KMS-11 (cell line): ENCODE data around the gene ADGRF1.

Experiments used
- H2AFZ ChIP-seq: fragments of 200-600 bp; sonication (generic); 2 replicates; pipeline ENCODE4 v1.6.1; 2016; ENCODE audit warnings: antibody characterized with exemption, mixed run types, low read depth
- H3K27ac ChIP-seq: fragments of 200-600 bp; sonication (generic); 2 replicates; pipeline ENCODE4 v1.6.1; 2016; ENCODE audit warnings: mild to moderate bottlenecking, mixed run types
- H3K27me3 ChIP-seq: fragments of 200-600 bp; sonication (generic); 2 replicates; pipeline ENCODE4 v1.6.1; 2017; ENCODE audit warnings: mild to moderate bottlenecking, low read depth, mixed run types, moderate library complexity; ENCODE audit not compliant: insufficient read depth
- H3K36me3 ChIP-seq: fragments of 200-600 bp; sonication (generic); 2 replicates; pipeline ENCODE4 v1.6.1; 2017; ENCODE audit warnings: mild to moderate bottlenecking, mixed run types; ENCODE audit not compliant: insufficient read depth
- H3K4me1 ChIP-seq: fragments of 200-600 bp; sonication (generic); 2 replicates; pipeline ENCODE4 v1.6.1; 2016; ENCODE audit warnings: mild to moderate bottlenecking, low read depth, mixed run types; ENCODE audit not compliant: poor library complexity, severe bottlenecking
- H3K4me2 ChIP-seq: fragments of 200-600 bp; sonication (generic); 2 replicates; pipeline ENCODE4 v1.7.0; 2016; ENCODE audit warnings: mild to moderate bottlenecking, mixed run types
- H3K4me3 ChIP-seq: fragments of 200-600 bp; sonication (generic); IDR thresholded peaks from 2 replicates; pipeline ENCODE4 v1.6.1; 2017; ENCODE audit warnings: low read depth, low read length, mixed read lengths; ENCODE audit not compliant: insufficient read depth
- H3K79me2 ChIP-seq: fragments of 200-600 bp; sonication (generic); 2 replicates; pipeline ENCODE4 v1.6.1; 2016; ENCODE audit warnings: low read depth, mixed run types; ENCODE audit not compliant: insufficient read depth
- H3K9ac ChIP-seq: fragments of 200-600 bp; sonication (generic); 2 replicates; pipeline ENCODE4 v1.6.1; 2016; ENCODE audit warnings: mild to moderate bottlenecking, mixed run types
- H4K20me1 ChIP-seq: fragments of 200-600 bp; sonication (generic); 2 replicates; pipeline ENCODE4 v1.6.1; 2016; ENCODE audit warnings: mild to moderate bottlenecking, mixed run types; ENCODE audit not compliant: insufficient read depth
- TF ChIP-seq, protein P1 (sequence below): fragments of 200-600 bp; sonication (generic); conservative IDR thresholded peaks from 2 replicates; pipeline ENCODE4 v1.6.1; 2017; ENCODE audit warnings: low read depth, mild to moderate bottlenecking, antibody characterized with exemption, low read length, moderate library complexity, mixed read lengths

ADGRF1 gene

DNA sequence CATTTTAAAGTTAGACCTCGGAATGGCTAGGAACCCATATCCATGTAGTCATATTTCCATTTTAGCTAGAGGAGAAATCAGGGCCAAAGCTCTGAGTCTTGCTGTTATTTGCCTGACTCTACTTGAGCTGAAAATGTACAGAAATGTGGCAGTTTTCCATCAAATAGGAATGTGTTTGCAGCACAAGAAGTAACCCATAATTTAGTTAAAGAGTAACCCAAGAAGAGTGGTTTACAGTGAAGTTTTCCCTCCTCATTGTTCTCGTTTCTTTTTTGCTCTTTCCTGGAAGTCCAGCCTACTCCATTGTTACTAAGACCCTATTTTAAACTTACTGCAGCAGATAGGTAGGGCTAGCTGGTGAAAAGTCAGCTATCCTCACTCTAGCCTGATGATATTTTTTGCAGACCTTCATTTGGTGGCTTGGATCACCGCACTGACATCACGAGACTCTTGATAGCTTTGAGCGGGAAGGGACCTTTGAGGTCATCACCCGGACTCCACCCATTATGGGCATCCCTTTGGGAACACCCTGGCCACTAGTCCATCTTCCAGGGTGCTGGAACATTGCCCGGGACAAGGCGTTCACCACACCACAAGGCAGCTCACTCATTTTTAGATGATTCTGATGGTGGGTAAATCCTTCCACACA, 92.4 kb downstream of the ADGRF1 start:
- Histone ChIP-seq H3K36me3 (no peaks in the 10 kb centered on the region), H3K27me3 (no peaks in the 10 kb centered on the region), H3K79me2 (no peaks in the 10 kb centered on the region), H3K4me2 (no peak overlapping the region), H2AFZ (no peak overlapping the region), H3K4me3 (no peak overlapping the region), H3K4me1 (no peaks in the 10 kb centered on the region), H3K27ac (no peak overlapping the region), H4K20me1 (no peaks in the 10 kb centered on the region), H3K9ac (no peak overlapping the region)
- TF ChIP-seq, protein P1, sequence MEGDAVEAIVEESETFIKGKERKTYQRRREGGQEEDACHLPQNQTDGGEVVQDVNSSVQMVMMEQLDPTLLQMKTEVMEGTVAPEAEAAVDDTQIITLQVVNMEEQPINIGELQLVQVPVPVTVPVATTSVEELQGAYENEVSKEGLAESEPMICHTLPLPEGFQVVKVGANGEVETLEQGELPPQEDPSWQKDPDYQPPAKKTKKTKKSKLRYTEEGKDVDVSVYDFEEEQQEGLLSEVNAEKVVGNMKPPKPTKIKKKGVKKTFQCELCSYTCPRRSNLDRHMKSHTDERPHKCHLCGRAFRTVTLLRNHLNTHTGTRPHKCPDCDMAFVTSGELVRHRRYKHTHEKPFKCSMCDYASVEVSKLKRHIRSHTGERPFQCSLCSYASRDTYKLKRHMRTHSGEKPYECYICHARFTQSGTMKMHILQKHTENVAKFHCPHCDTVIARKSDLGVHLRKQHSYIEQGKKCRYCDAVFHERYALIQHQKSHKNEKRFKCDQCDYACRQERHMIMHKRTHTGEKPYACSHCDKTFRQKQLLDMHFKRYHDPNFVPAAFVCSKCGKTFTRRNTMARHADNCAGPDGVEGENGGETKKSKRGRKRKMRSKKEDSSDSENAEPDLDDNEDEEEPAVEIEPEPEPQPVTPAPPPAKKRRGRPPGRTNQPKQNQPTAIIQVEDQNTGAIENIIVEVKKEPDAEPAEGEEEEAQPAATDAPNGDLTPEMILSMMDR = no peak

DNA sequence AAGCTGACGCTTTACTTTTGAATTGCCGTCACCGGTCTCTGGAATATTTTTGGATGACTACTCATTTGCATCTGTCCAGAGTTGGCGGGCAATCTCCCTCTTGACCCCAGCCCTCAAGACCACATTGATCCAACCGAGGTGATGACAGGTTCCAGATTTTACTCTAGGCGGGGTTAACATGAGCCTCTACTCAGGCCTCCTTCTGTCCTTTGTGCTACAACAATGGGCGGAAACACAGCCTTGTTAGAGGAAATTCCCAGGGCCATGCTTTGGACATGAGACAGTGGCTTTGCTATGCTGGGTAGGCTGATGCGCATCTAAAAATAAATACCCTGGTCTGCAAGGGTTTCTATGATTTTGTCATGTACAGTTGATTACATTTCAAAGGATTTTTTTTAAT, 93.4 kb downstream of the ADGRF1 start:
- H3K36me3 ChIP-seq = no peaks in the 10 kb centered on the region
- no peaks in the 10 kb centered on the region for H4K20me1 ChIP-seq
- H3K4me3 ChIP-seq = no peak overlapping the region
- H3K9ac ChIP-seq = no peak overlapping the region
- no peak overlapping the region for H3K4me2 ChIP-seq
- H3K27ac ChIP-seq = no peak overlapping the region
- H3K4me1 ChIP-seq = no peaks in the 10 kb centered on the region
- no peaks in the 10 kb centered on the region for H3K27me3 ChIP-seq
- H3K79me2 ChIP-seq = no peaks in the 10 kb centered on the region
- H2AFZ ChIP-seq = no peak overlapping the region
- TF ChIP-seq, protein P1 = no peak
